Neural crest cell (in vitro differentiated cells): ENCODE data around the gene IFI27L1. TPM values are rescaled to one million over a fixed set of nuclear protein-coding genes. Genes with fewer than 3 reads are reported as not detected.
A peak's percentile ranks its signal among the peaks of the same experiment; 100 is the strongest.

Experiments used
- DNase-seq: peaks from one replicate; pipeline ENCODE4 v3.0.0; 2021; ENCODE audit warnings: low read depth, mixed read lengths, low spot score
- H3K27ac Mint-ChIP-seq: one replicate; pipeline ENCODE4 v1.8.0; 2021; ENCODE audit warnings: mild to moderate bottlenecking, mixed read lengths; ENCODE audit not compliant: unreplicated experiment
- H3K27me3 Mint-ChIP-seq: 2 replicates; pipeline ENCODE4 v1.8.0; 2021; ENCODE audit warnings: low read depth, mild to moderate bottlenecking, mixed read lengths
- H3K36me3 Mint-ChIP-seq: 2 replicates; pipeline ENCODE4 v1.8.0; 2021; ENCODE audit warnings: low read depth, mild to moderate bottlenecking, mixed read lengths
- H3K4me1 Mint-ChIP-seq: 2 replicates; pipeline ENCODE4 v1.8.0; 2021; ENCODE audit warnings: mixed read lengths
- H3K4me3 Mint-ChIP-seq: one replicate; pipeline ENCODE4 v1.8.0; 2021; ENCODE audit warnings: mild to moderate bottlenecking, mixed read lengths
- H3K9me3 Mint-ChIP-seq: 2 replicates; pipeline ENCODE4 v1.8.0; 2021; ENCODE audit warnings: mixed read lengths
- total RNA-seq: library from RNA; stranded (reverse); gene quantifications from 2 replicates; pipeline ENCODE4 v1.2.1, GENCODE V29; 2021
- TF ChIP-seq, protein P1 (sequence below): fragments of 200-600 bp; sonication (generic); conservative IDR thresholded peaks from 2 replicates; pipeline ENCODE4 v1.5.0; 2021; ENCODE audit warnings: antibody characterized with exemption, mild to moderate bottlenecking

The IFI27L1 gene
- total RNA-seq, 1 donor from 2014 or later = 39.7 TPM

DNA sequence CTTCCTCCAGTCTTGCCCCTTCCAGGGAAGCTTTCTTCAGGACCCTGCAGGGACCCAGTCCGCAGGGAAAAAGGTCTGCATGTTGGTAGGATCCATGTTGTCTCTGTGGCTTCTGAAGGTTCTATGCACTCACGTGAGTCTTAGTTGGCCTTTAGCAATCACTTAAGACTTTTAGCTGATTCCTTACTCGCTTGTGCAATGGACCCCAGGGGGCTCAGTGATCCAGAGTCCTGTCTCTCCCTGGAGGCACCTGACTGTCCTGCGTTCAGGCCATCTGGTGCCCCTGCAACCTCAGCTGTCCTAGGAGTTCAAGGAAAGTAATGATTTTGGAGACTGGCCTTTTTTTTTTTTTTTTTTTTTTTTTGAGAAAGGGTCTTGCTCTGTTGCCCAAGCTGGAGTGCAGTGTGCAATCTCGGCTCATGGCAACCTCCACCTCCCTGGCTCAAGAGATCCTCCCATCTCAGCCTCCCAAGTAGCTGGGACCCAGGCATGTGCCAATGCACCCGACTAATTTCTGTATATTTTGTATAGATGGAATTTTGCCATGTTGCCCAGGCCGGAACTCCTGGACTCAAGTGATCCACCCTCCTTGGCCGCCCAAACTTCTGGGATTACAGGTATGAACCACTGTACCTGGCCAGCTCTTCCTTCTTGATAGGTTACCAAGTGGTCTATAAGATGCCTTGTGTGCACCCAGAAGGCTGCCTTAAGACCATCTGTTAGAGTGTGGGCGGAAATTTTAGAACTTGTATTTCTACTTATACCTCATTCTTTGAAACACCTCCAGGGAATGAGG is 43.7 kb downstream of the IFI27L1 start:
- Mint-ChIP-seq H3K27ac (no peak overlapping the region), H3K4me3 (no peak overlapping the region), H3K27me3 (peaks cover 5% of the 10 kb centered on the region), H3K4me1 (peaks cover 11% of the 10 kb centered on the region), H3K9me3 (peaks cover 7% of the 10 kb centered on the region), H3K36me3 (no peaks in the 10 kb centered on the region)
- DNase-seq = no peak
- TF ChIP-seq, protein P1, sequence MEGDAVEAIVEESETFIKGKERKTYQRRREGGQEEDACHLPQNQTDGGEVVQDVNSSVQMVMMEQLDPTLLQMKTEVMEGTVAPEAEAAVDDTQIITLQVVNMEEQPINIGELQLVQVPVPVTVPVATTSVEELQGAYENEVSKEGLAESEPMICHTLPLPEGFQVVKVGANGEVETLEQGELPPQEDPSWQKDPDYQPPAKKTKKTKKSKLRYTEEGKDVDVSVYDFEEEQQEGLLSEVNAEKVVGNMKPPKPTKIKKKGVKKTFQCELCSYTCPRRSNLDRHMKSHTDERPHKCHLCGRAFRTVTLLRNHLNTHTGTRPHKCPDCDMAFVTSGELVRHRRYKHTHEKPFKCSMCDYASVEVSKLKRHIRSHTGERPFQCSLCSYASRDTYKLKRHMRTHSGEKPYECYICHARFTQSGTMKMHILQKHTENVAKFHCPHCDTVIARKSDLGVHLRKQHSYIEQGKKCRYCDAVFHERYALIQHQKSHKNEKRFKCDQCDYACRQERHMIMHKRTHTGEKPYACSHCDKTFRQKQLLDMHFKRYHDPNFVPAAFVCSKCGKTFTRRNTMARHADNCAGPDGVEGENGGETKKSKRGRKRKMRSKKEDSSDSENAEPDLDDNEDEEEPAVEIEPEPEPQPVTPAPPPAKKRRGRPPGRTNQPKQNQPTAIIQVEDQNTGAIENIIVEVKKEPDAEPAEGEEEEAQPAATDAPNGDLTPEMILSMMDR = no peak

DNA sequence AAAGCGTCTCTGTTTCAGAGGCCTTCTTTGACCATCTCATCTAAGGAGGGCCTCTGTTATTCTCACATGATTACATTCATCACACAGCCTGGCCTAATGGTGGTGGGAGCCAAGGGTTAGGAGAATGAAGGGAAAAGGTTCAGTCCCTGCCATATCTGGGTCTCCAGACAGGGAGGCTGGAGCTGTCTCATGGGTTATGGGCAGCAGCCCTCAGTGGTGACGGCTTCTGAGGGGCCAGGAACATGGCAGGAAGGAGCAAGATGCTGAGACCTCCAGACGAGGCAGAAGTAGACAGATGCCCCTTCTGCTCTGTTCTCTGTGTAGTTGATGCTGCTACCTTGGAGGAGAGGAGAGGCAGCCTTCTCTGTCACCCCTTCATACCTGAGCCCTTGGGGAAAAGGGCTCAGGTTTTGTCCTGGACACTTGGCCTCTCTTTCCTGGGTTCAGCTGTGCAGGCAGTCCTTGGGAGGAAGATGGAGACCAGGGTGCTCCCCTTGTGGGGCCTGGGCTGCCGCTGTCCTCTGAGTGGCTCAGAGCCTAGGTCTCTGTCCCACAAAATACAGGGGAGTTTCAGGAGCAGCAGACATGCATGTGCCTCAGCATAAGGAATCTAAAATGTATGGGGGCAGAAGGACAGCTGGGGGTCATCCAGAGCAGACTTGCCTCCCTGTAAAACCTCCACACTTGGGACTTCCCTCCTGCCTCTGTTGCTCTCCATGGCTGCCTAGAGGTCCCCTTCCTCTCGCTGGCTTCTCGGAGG is 44.7 kb downstream of the IFI27L1 start:
- H3K27ac Mint-ChIP-seq = no peak overlapping the region
- H3K4me3 Mint-ChIP-seq = peak overlapping the region; percentile 41
- peaks cover 18% of the 10 kb centered on the region for H3K4me1 Mint-ChIP-seq
- no peak for DNase-seq
- H3K9me3 Mint-ChIP-seq = peaks cover 2% of the 10 kb centered on the region
- peaks cover 4% of the 10 kb centered on the region for H3K27me3 Mint-ChIP-seq
- TF ChIP-seq, protein P1 = no peak
- no peaks in the 10 kb centered on the region for H3K36me3 Mint-ChIP-seq

DNA sequence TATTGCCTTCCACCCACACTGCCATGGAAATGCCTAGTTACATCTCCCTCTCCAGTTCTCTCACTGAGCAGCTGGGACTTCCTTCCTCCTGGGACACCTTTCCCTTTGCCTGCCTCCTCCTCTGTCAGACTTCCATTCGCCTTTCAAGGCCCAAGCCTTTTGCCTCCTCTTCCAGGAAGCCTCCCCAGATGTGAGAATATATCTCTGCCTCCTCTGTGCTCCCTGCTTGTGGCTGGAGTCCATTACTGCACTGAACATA is 45.2 kb downstream of the IFI27L1 start:
- DNase-seq = no peak
- H3K36me3 Mint-ChIP-seq = no peaks in the 10 kb centered on the region
- H3K27me3 Mint-ChIP-seq = peaks cover 4% of the 10 kb centered on the region

DNA sequence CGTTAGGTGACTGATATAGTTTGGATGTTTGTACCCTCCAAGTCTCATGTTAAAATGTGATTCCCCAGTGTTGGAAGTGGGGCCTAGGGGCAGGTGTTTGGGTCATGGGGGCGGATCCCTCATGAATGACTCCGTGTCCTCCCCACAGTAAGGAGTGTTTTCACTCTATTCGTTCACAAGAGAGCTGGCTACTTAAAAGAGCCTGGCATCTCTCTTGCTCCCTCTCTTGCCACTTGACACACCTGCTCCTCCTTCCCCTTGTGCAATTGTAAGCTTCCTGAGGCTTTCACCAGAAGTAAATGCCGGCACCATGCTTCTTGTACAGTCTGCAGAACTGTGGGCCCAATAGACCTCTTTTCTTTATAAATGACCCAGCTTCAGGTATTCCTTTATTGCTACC is 45.7 kb downstream of the IFI27L1 start:
- TF ChIP-seq, protein P1 = no peak
- H3K27ac Mint-ChIP-seq = no peak overlapping the region
- no peak for DNase-seq
- H3K4me3 Mint-ChIP-seq = no peak overlapping the region
- H3K4me1 Mint-ChIP-seq = peaks cover 18% of the 10 kb centered on the region
- H3K9me3 Mint-ChIP-seq = no peaks in the 10 kb centered on the region
- peaks cover 4% of the 10 kb centered on the region for H3K27me3 Mint-ChIP-seq
- H3K36me3 Mint-ChIP-seq = no peaks in the 10 kb centered on the region

More for the DNA sequence above, 45.2 kb downstream of the IFI27L1 start:
- Mint-ChIP-seq H3K9me3 (no peaks in the 10 kb centered on the region), H3K4me1 (peaks cover 18% of the 10 kb centered on the region), H3K4me3 (no peak overlapping the region), H3K27ac (no peak overlapping the region)
- TF ChIP-seq, protein P1 = no peak

DNA sequence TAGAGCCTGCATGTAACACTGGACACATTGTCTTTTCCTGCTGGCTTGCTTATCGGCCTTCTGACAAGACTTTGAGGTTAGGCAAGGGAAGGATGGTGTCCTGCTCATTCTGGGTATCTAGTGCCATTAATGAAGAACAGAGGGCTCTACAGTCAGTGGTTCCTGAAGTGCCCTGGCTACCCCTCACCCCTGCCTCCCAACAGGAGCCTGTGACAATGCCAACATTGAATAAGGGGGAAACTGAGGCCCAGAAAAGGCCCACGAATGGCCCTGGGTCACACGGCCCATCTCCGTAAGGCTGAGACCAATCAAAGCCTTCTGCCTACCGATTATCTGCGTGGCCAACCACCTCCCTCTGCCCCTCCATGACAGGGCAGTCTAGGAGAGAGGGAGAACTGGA is 46.2 kb downstream of the IFI27L1 start:
- peaks cover 6% of the 10 kb centered on the region for H3K27me3 Mint-ChIP-seq
- DNase-seq = no peak

More for the DNA sequence above, 46.2 kb downstream of the IFI27L1 start:
- peaks cover 18% of the 10 kb centered on the region for H3K4me1 Mint-ChIP-seq
- TF ChIP-seq, protein P1 = no peak
- H3K36me3 Mint-ChIP-seq = no peaks in the 10 kb centered on the region
- no peaks in the 10 kb centered on the region for H3K9me3 Mint-ChIP-seq
- H3K4me3 Mint-ChIP-seq = no peak overlapping the region
- no peak overlapping the region for H3K27ac Mint-ChIP-seq
